Measurements from ENCODE around the gene SPTLC3.

GRCh38 chr20:12999201-12999600 is 9.6 kb upstream of the SPTLC3 start:
- TF ChIP-seq ZNF274 (IDR thresholded peaks at IDR 0.05; ENCODE audit: low read depth, low read length) (no peak), YY1 (IDR thresholded peaks at IDR 0.05; ENCODE audit: insufficient read depth, insufficient read length) (no peak), SUZ12 (IDR thresholded peaks at IDR 0.05; ENCODE audit: extremely low read depth, insufficient read depth, insufficient read length) (no peak)
